ENCODE results near the gene SATB1.

SATB1 gene

DNA sequence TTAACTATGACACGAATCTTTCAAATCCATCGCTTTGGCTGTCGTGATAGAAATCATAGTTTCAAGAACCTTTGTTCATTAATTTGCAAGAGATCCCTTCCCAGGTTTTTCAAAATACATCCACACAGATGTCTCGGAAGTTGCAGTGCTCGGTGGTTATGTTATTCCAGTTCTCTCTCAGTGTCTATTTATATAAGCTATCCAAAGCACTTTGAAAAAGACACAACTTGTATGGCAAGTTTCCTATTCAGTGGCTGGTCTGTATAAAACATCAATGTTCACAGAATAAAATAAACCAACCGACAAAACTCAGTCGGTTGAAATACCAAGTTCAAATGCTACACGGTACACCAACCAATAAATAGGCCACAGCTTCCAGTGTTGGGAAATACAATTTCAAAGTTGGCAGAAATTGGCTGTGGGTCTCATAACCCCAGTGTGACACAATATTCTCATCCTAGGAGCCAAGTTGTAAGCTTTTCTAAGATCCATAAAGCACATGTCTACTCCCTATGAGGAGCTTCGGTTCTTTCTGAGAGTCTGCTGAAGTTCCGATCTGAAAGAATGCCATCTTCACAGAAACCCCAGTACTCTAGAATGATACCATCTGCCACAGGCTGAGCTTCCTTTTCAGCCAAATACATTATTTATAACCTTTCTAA is 23.7 kb downstream of the SATB1 start:
- DNase-seq (ENCODE audit: low read depth in 2 of 2): no peak

DNA sequence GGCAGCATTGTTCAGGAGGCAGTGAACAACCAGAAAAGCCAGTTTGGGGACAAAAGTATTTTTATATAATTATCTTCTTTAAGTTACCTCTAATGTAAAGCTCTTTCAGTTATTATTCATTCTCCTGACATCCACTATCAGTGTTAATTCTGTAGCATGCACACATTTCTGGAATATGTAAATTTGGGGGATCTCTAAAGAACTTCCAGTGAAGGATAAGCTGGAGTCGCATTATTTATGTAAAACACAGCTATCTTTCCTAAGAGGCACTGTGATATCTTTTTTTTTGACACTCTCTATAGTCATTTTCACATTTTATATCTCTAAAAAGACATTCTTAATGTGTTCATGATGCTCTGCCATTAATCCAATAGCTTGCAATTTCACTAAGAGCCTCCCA is 26.7 kb downstream of the SATB1 start:
- no peak for DNase-seq (ENCODE audit: low read depth in 2 of 2)

DNA sequence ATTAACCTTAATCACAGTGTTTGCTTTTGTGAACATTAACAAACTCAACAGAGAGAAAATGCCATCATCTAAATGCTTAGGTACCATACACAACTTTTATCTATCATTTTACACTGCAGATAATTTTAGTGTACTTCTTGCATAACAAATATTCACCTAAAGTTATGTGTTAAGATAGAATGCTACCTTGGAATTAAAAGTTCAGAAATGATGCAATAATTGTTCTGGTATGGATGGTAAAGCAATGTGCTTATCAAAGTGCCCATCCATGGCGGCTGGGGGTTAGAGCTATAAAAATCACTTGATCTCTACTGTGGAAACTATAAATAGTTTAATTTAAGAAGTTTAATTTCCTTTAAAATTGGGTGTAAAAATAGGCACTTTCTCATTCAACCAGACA is 28.7 kb downstream of the SATB1 start:
- DNase-seq (ENCODE audit: low read depth in 2 of 2): no peak

DNA sequence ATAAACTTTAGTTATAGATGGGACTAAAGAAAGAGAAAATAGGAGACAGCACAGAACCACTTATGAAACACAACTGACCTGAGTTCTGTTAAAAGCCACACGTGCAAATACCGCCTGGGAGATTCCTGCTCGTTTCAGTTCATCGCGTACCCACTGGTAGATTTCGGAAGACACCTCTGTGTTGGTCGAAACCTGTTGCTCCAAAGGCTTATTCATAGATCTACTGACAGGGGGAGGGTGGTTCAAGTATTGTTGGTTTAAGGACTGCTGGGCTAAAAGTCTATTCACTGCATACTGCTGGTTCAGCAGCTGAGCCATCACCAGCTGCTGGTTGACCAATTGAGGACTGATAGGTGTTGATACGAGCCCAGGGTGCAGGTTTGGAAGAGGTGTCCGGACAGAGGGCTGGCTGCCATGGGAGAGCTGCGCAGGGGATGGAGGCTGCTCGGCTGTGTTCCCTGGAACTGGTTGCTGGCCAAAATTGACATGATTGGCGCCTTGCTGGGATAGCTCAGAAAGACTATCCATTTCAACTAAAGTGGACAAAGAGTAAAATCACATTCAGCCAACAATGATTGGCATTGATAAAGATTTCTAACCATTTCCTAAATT is 30.6 kb downstream of the SATB1 start:
- no peak for DNase-seq (ENCODE audit: low read depth in 2 of 2)

DNA sequence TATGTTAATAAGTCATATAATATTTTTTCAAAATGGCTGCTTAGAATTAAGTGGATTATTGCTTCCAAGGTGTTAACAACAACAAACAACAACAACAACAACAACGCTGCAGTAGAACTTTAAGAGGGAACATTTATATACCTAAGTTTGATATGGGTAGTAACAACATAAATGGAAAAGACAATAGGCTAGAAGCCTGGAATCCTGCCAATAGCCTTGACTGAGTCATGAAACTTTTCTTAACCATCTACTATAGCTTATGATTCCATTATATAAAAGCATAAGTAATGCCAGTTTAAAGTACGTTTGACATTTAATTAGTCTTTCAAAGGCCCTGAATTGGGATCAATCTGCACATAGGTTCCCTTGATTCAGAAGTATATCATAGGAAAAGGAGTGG is 31.2 kb downstream of the SATB1 start:
- no peak for DNase-seq (ENCODE audit: low read depth in 2 of 2)

DNA sequence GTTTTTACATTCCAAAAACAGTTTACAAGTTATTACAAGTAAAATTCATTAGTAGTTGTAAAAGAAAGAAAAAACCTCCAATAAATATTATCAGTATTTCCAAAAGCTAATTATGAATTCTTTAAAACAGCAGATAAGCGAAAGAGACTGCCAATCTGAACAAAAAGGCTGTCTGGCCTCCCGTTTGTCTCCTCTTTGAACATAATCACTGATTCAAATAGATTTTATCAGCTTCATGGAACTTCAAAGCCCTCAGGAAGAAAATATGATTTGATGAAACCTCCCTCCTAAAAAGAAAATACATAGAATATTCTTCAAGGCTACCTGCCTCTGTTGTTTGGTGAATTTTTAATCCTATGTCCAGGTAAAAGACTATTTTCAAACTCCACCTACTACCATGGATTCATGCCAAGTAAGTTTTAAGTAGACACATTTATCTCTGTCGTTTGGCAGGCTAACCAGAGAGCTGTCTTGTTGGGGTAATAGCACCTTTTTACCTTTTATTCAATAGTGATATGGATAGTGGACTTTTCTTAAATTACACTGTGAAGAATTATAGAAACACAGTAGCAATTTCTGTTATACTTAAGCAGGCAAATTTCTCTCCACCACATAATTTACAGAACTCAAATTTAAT is 35.0 kb downstream of the SATB1 start:
- no peak for DNase-seq (ENCODE audit: low read depth in 2 of 2)

DNA sequence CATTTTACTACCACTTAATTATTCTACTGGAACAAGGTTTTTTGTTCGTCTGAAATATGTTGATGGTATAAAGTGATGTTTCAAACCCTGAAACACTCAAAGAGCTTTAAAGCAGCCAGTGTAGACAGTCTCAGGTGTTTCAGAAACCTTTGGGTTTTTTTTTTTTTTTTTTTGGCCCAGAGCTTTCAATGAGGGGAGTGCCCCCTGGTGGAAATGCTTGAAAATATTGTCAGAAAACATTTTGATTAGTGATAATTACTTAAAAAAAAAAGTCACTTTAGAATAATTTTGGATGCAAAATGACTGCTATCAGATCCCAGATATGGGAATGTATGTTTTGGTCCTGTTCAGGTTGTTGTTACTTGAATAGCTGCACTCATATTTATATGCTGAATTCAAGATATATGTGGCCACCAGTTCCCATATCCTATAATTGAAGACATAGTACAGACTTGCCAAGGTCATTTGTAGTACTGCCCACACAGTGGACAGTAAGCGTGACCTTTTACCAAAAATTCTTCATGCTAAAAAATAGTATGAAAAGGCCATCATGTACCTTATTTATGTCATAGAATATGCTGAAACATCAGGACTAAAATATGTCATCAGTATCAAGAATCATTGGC is 35.9 kb downstream of the SATB1 start:
- no peak for DNase-seq (ENCODE audit: low read depth in 2 of 2)

DNA sequence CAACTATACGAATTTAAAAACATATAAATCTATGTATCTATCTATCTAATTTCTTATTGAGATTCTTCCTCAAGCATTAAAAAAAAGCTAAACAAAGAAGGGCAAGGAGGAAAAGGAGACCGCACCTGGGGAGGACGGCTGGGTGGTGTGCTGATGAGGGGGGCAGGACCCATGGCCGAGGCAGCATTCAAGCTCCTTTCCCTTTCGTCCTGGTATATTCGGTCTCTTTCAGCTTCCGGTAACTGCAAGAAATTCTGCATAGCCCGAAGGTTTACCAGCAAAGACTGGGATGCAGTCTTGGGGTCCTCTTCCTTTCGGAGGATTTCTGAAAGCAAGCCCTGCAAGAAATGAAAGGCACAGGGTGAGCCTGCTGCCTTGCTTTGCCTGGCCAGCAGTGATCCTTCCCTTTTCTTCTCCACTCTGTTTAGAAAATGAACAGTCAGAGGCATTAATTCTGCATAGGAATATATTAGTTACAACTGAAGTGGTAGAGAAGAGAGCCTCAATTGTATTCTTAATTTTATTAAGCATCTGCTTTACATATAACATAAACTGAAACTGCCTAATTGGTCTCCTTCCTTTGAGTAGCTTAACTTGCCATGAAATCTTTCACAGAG is 38.8 kb downstream of the SATB1 start:
- DNase-seq (ENCODE audit: low read depth in 2 of 2): no peak

DNA sequence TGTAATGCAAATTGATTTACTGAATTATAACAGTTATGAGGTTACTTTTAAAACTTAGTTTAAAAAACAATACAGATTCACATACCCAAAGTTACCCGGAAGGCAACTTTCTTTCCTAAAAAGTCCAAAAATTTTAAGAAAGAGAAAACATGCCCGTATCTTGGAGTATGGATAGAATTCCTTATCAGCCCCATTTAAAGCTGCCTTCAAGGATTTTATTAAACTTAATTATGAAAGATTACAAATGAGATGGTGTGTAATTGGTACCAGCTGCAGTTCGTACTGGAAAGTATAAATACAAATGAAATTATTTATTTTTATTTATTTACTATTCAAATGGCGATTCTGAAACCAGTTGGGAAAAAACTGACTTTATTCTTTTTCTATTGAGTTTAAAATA is 39.4 kb downstream of the SATB1 start:
- DNase-seq (ENCODE audit: low read depth in 2 of 2): no peak

DNA sequence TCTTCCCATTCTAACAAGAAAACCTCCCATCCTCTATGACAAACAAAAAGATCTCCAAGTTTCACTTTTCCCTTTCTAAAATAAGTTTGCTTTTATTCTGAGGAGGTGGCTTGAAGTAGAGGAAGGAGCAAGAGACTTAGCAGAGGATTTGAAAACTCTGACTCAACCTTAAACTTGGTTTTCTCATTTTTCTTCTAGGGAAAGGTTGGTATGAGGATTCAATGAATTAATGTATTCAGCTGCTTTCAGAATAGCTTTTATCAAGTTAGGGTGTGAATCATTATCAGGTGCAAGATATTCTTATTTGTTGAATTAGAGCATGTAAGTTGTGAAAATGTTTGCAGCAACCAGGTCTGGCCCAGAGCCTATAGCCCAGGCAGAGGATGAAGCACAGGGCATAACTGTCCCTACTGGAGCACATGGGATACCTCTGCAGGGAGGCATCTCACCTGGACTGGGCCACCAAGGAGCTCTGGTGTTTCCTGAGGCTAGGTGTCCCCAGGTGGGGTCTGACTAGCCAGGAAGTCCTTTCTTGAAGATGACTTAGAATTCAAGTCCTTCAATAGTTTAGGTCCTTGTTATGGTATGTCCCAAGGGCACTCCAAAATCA is 42.3 kb downstream of the SATB1 start:
- no peak for DNase-seq (ENCODE audit: low read depth in 2 of 2)

DNA sequence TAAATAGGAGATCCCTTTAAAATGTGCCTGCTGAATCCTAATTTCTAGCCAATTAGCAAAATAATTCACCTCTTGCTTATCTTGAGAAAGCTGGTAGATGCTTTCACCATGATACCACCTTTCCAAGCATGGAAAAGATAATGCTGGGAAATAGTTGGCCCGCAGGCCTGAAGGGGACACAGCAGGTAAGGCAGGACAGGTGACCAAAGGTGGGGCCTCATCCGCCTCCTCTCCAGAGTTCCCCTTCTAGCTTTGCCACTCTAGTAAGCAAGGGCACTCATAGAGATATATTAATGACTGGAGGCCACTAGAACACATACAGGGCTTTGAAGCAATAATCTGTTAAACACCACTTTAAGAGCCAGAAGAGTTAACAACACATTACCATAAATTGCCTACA is 45.5 kb downstream of the SATB1 start:
- no peak for DNase-seq (ENCODE audit: low read depth in 2 of 2)

DNA sequence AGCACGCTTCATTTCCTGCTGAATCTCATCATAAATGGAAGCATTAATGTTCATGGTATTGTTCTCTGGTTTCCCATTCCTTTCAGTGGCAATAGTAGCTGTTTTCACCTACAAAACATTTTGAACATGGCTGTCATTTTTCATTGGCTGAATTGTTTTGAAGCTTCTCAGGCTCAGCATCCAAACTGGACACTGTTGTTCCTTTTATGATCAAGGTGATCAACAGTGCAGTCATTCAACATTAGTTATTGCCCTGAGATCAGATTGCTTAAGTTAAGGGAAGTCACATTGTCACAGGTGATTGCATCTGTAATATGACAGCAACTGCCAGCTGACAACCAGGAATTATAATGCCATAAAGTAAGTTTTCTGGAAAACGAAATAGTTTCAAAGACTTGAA is 46.9 kb downstream of the SATB1 start:
- DNase-seq (ENCODE audit: low read depth in 2 of 2): no peak

DNA sequence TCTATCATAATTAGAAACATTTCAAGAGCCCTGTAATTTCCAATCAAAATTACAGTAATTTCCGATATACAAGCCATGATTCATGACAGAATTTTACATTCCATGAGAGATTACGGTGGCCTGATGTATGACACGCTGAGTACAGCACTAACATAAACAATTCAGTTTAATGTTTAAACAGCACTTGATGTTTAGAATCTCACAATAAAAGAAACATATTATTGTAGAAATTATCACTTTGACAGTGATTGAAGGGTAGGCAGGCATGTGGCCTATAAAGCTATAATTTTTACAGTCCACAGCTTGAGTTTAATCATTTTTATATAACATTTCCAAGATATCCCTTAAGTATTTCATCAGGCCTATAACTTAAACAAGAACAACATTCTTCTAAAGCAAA is 48.5 kb downstream of the SATB1 start:
- no peak for DNase-seq (ENCODE audit: low read depth in 2 of 2)

DNA sequence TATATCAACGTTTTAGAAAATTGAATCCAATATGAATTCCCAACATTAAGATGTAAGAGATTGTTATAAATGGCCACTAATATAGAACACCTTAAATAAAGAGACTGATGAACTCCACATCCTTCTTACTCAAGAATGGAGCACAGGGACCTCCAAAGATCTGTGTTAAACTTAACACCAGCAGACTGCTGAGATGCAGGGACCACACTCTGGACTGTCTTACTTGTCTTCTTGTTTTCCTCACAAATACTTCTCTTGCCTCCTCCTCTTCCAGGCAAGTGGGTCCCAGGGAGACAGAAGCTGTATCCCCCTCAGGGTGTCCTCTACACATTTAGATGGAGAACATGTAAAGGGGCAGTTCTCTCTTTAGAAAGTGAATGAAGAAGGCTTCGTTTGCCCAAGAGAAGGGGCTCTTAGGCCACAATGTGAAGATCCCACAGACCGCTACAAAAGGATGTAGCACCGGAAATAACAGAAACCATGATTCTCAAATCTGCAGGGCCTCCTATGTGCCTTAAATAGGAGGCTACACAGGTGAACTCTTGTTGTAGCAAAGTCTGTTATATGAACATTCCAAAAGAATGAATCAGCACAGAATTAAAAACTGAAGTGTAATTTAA is 52.2 kb downstream of the SATB1 start:
- no peak for DNase-seq (ENCODE audit: low read depth in 2 of 2)

DNA sequence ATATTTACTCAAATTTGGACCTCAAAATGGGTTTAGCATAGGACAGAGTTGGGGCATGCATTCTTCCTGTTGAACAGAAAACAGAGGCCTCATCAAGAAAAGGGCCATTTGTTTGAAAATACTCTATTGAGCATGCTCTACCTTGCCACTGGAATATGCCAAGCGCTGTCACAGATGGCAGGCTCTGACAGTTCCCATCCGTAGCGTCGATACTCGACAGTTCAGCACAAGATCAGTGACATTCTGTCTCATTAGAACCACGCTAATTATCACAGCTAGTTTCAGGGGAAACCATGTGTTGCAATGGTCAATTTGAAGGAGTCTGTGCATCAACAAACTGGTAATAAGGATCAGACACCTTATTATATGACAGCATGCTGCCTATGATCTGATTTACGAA is 54.5 kb downstream of the SATB1 start:
- DNase-seq (ENCODE audit: low read depth in 2 of 2): no peak

DNA sequence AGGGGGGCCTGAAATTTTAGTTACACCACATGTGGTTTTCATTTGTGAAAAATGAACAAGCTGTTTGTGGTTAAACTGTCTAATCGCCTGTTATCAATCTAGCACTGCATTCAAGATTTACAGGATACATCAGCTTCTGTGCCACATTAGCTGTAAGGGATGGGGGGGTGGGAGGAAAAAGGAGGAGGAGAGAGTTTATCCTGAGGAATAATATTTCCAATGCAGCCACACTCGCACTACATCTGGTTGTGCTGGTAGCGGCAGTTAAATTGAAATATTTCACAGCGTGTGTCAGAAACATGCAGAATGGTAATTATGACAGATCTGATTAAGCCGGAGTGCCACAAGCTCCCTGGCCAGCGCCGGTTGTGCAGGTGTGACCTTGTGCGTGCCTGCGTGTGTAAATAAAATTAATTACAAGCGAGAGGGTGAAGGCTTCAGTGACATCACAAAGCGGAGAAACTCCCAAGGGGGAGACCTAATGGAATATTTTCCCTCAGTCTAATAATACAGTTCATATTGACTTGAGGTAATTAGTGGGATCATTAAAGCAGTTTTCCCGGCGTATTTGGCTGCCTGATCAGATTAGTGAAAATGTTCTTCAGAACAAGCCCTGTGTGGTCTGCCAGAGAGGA is 55.5 kb downstream of the SATB1 start:
- no peak for DNase-seq (ENCODE audit: low read depth in 2 of 2)

DNA sequence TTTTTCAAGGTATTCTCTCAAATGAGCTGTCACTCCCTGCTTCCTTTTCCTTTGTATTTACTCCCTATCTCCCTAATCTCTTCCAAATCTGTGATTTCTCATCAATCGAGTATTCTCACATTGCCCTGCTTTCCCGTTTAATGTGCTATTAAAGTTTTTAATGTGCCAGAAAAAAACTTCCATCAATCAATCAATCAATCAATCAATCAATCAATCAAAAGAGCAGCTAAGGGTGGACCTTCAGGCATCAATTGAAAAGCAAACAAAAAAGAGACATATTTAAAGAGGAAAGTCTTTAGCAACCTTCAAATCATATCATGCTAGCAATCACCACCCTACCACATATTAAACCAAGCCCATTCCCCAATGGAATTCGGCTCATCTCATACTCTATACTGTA is 58.9 kb downstream of the SATB1 start:
- no peak for DNase-seq (ENCODE audit: low read depth in 2 of 2)

DNA sequence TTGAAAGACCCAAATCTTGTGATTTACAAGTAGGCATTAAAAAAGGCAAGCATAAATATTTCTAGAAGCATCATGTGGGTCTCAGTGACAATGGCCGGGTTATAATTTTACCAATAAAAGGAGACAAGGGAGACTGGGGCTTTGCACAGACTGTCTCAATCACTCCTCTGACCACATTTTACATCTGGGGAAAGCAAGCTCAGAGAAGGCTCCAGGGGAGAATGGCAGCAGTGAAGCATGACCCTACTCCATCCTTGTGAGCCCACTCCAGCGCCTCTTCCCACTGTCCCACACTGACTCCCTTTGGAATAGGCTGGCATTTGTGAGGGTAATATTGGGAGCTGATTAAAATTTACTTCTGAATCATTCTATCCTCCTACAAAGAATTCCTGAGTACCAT is 61.8 kb downstream of the SATB1 start:
- no peak for DNase-seq (ENCODE audit: low read depth in 2 of 2)

DNA sequence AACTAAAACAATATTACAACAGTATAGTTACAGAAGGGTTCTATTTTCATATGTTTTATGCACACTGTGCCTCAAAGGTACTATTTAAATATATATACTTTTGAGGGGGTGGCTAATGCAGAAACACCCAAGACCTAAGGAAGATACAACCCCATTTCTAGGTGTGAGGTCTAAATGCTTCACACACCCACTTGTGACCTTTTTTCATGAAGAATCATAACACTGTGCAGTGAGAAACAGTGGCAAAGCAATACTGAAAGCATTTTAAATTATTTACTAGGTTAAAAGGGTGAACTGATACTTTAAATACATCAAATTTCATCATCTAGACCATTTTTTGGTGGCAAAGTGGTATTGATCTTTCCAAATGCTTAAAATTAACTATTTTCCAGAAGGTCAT is 67.4 kb downstream of the SATB1 start:
- no peak for DNase-seq (ENCODE audit: low read depth in 2 of 2)

DNA sequence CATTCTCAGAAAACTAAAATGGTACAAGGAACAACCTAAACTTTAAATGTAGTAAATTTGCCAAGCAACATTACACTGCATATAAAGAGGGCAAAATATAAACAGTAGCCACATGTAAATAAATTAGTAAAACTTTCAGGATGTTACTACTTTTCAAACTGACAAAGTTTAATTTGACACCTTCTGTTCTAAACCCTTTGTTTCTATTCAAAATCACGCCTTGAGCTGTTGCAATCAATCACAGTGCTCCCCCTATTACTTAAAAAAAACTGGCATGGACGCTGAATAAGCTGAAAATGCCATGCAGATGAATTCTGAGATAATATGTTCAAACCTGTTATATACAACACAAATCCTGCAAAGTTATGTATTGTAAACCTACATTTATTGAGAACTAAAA is 69.3 kb downstream of the SATB1 start:
- DNase-seq (ENCODE audit: low read depth in 2 of 2): no peak

DNA sequence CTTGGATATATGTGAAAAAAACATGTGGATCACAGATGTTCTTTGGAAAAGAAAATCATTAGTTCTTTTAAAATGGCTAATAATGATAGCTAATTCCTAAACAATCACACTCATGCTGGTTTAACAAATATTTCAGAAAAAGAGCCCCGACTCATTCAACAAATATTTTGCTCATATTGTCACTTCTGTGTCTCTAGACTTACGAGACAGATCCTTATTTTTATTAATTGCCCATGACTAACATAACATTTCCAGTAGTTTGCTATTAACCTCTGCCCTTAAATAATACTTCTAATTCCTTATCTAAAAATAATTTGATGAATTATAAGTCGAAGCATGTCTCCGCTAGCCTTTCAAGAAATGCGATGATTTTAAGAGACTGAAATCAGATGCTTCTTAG is 70.4 kb downstream of the SATB1 start:
- no peak for DNase-seq (ENCODE audit: low read depth in 2 of 2)
